GM18498 (cell line): ENCODE data around the gene ADGRL3.
"Not testable (repeated sequence)": the region's sequence is repeated elsewhere in the genome, so short reads cannot be mapped to it uniquely, and the experiment has no call there.

Experiments used
- ATAC-seq: cut with Tn5 transposase; IDR thresholded peaks from one replicate; pipeline ENCODE4 v1.9.1; 2021; ENCODE audit warnings: mild to moderate bottlenecking, moderate library complexity; ENCODE audit not compliant: unreplicated experiment

ADGRL3 gene

DNA sequence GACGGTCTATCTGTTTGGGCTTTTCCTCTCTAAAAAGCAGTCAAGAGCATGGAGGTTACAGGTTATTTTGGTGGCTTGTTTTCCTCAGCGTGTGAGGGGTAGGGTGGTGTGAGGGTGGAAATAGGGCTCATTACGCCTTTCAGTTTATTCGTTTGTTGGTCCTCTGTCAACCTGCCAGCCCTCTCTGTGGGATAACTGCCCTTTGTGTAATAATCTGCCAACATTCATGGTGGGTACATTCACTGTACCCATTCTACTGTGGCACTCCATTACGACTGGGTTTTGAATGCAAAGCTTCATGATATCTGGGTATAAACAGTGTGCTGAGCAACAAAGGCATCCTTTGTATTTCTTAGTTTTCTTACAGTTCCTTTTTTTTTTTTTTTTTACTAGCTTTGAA is 136.4 kb downstream of the ADGRL3 start:
- ATAC-seq: no peak

DNA sequence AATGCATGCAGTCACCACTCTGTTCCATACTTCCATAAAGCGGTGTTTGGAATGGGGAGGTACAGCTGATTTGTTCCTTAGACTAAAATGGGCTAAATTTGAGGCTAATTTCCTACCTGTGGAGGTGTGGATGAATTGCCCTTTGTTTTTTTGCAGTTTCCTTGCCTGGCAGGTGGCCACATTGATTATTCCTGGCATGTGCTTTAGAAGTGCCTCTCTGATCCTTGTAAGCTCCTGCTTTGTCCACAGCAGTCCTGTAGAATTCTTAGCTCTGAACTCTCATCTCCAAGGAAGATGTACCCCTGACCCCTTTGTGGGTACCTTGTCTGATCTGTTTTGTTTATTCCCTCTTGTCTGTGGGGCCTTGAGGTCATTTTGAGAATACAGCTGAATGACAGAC is 136.8 kb downstream of the ADGRL3 start:
- ATAC-seq: no peak

DNA sequence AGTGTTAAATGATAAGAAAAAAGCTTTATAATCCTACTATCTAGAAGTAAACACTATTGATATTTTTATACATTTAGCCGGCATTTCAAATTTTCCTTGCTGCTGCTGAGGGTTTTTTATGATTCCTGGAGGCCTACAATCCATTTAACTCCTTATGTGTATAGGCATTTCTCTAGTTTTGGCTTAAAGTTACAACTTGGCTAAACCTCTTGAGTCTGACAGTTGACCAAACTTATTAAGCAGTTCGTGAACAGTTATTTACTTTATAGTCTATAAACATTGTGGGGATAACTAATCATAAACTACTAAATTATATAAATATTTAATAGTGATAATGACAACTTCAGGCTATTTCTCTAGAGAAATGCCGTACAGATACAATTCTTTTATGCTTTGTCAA is 141.9 kb downstream of the ADGRL3 start:
- no peak for ATAC-seq

DNA sequence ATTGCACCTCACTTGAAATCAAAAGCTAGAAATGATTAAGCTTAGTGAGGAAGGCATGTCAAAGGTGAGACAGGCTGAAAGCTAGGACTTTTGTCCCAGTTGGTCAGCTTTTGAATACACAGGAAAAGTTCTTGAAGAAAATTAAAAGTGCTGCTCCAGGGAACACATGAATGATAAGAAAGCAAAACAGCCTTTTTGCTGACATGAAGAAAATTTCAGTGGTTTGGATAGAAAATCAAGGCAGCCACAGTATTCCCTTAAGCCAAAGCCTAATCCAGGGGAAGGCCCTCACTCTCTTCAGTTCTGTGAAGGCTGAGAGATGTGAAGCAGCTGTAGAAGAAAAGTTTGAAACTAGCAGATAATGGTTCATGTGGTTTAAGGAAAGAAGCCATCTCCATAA is 150.8 kb downstream of the ADGRL3 start:
- no peak for ATAC-seq

DNA sequence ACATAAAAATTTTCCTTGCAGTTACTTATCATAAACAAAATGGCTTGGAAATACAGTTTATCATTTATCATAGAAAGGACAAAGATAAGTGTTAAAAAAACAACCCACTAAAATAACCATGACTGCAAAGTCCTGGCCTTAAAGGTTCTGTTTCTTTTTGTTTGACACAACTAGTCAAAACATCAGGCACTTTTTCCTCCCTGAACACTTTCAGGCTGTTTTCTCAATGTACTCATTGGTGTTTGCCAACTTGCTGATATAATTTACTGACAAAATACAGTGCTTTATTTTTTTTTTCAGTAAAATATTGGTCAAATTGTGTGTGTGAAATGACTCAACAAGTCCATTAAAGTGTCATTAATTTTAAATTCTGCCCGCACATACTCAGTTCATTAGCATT is 156.6 kb downstream of the ADGRL3 start:
- no peak for ATAC-seq

DNA sequence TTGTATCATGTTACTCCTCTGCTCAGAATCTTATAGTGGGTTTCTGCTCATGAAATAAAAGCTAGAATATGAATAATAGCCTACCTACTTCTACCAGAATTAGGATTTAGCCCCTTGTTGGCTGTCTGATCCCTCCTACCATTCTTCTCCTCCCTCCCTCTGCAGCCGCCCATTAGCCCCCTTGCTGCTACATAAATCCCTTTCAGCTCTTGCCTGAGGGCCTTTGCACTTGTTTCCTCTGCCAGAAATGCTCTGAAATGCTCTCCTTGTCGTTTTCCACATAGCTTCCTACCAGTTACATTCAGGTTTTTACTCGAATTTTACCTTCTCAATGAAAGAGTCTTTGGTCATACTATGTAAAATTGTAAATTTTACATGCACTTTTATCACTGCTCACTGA is 159.2 kb downstream of the ADGRL3 start:
- ATAC-seq: no peak

DNA sequence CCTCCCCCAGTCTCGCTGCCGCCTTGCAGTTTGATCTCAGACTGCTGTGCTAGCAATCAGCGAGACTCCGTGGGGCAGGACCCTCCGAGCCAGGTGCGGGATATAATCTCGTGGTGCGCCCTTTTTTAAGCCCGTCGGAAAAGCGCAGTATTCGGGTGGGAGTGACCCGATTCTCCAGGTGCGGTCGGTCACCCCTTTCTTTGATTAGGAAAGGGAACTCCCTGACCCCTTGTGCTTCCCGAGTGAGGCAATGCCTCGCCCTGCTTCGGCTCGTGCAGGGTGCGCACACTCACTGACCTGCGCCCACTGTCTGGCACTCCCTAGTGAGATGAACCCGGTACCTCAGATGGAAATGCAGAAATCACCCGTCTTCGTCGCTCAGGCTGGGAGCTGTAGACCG is 172.7 kb downstream of the ADGRL3 start:
- not testable (repeated sequence) for ATAC-seq

DNA sequence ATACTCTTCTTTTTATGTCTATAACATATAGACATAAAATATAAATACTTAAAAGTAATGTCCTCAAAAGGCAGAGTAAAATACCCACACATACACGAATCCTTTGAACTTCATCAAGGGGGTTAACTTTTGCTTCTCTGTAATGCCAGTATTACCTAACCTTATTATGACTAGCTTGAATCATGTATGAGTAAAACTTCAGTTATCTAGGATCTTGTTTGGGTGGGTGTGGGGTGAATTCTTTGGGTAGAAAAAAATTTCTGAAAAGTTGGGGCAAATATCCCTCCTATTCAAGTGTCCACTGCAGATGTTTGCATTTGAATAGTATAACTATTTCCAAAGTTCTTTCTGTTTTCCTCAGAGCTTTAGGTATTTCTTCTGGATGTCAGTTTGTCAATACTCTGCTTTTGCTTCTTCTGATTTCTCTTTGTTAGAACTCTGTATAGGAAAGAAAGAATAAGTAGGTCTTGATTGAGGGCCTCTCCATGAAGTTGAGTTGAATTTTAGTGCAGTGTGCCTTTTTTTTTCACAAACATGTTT is 173.8 kb downstream of the ADGRL3 start:
- ATAC-seq: no peak

DNA sequence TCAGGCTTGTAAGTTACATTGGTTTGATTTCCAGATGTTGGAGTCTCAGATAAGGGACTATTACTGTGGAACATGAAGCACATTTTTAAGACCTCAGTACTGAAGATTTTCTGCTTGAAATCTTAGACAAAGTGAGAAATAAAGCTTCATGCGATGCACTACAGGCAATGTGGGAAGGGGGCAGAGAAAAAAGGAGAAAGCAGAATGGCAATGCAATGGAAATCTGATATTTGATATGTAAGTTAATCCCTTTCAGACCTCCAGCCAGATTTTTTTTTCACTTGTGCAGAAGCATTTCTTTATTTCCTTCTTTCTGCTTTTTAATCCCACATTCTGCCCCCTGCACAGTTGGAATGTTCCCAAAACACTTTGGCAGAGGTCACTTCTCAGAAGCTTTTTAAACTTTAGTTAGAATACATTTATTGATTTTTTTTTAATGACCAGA is 174.3 kb downstream of the ADGRL3 start:
- ATAC-seq: no peak

DNA sequence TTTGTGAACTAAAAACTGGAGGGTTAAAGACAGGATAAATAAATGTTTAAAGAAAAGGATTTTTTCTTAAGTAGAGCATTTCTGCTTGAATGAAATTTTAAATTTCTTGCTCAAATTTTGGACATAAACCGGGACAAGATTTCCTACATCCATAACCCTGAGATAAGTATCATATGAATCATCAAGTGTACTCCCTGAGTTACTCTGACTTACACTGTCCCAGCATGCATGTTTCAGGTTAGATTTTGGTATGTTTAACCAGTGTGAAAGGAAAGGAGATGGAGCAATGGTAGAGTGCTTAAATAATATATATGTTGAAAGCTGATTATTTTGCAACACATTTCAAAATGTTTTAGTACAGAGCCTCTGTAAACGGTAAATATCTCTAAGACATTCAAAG is 175.2 kb downstream of the ADGRL3 start:
- no peak for ATAC-seq

DNA sequence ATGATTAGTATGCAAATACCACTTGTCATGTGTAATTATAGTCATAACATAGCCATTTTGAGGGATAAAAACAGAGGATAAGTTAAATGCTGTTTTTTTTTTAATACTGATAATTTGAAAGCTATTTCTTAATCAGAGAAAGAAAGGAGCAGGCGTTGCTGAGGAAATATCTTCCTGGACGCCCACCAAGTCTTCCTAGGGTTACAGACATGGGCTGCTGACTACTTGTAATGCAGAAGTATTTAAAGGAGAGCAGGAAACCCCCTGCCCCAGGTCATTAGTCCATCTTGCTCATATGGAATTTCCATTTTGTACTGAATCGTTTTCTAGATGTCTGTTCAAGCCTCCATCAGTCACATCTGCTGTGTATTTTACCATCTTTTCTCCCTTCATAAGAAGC is 176.2 kb downstream of the ADGRL3 start:
- ATAC-seq: no peak

DNA sequence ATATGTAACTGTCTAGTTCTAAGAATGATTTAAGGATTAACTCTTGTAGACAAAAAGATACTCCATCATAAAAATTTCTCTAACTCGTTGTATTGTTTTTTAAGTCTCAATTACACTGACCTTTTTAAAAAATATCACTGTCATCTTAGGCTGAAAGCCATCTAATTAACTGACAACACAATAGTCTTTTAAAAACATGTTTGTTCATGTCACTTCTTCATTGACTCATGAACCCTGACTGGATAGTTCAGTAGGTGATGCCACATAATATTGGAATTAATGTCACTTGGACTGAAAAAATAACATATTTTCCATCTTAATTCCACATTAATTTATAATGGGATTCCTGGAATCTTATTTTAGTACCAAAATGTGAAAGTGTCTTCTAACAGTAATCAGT is 179.3 kb downstream of the ADGRL3 start:
- no peak for ATAC-seq

DNA sequence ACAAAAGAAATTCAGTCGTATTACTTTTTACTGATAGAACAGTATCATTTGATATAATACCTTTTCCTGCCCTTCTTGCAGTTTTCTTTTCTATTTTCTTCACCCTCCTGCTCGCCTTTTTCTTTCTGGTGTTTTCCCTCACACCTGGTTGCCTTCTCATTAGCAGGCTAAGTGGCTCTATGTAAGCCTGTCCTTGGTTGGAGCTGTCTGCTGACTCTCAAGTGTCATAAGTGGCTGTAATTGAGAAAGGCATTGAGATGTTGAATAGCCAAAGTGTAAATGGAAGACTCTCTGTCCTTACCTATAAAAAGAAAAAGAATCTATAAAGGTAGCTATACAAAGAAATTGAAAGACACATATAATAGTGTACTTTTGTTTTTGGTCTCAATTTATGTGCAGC is 180.7 kb downstream of the ADGRL3 start:
- ATAC-seq: no peak

DNA sequence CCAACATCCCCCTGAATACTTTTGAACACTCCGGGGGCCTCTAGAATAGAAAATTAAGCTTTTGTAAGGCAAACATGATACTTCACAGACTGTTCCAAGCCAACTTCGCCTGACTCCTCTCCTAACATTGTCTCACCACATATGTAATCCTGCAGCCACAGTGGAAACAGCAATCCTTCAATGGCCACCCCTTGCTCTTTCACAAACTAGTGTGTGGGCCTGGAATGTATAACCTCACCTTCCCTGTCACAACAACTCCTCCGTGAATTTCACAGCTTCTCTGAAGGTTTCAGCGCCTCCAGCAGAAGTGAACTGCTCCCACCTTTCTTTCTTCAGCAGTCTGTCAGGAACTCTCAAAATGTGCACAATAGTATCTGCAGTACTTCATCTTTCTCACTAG is 185.1 kb downstream of the ADGRL3 start:
- ATAC-seq: no peak

DNA sequence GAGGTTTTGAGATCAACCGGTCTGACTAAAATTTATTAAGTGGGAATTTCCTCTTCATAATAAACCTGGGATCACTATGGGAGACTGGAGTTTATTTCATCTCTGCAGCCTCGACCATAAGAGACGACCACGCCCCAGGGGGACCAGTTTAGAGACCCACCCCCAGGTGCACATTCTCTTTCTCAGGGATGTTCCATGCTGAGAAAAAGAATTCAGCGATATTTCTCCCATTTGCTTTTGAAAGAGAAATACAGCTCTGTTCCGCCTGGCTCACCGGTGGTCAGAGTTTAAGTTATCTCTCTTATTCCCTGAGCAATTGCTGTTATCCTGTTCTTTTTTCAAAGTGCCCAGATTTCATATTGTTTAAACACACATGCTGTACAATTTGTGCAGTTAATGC is 187.2 kb downstream of the ADGRL3 start:
- ATAC-seq: not testable (repeated sequence)

DNA sequence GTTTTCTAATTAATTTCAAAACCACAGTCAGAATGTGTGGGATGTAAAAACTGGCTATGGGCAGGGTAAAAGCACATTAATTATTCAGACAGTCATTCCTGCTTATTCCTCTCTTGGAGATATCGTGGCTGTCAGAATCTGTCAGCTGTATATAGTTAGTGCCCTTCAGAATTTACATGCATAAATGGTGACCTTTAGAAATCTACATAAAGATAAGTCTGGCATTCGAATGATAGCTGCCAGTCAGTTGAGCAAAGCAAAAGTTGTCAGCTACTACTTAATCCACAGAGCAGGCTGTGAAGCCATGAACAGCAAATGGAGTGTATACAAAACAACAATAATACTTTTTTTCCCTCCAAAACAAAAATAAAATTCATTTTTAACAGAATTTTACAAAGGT is 189.5 kb downstream of the ADGRL3 start:
- ATAC-seq: no peak

DNA sequence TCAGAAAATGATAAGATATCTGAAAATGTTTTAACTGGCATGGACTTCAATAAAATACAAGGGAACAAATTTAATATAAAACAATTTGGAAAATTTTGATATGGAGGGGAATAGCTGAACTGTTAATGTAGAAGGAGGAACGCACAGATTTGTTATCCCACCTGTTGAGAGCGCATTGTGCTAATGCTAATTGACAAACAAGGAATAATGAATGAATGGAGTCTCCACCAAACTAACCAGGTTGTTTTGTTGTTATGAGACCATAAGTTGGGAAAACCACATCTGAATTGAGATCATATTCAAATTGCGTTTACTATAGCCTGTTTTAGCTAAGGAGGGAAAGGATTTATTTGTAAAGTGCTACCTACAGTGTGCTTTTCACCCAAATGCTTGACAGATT is 195.6 kb downstream of the ADGRL3 start:
- ATAC-seq: no peak

DNA sequence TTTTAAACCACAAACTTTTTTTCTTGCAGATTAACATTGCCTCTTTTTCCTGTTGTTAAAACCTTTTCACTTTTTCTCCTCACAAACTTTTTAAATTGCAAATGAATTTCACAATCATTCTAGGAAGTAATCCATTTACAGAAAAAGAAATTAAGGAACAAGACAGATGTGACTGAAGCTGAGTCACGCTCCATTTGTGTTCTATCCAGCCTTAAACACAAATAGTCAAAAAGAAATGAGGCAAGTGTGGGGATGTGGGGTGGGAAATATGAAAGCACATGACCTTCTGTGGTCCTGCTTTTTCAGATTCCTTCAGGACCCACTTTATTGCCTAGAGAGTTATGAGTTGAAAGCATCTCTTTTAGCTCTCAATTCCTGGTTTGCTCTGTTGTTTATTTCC is 197.0 kb downstream of the ADGRL3 start:
- ATAC-seq: no peak

DNA sequence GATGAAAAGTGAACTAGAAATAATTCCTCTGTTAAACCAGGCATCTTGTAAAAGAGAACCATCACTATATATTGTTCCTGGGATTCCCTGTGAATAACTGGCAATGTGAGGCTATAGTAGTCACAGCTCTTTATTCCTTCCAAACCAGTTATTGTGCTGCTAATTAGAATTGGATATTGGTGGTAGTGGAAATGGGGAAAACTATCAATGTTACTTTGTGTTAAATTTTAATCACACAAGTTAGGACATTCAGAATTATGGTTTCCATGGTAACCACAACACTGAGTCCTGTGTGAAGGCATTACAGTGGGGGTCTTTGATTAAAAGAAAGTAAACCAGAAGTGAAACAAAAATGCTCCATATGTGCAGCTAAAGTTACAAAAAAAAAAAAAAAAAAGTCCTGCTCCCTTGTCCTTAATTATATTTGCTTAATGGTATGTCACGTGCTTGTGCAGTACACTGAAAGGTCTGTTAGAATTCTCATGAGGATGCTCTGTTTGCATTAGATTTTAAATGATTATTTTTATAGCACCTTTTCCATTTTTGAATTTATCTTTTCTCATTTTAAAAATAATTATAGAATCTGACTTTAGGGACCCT is 200.4 kb downstream of the ADGRL3 start:
- ATAC-seq: no peak

DNA sequence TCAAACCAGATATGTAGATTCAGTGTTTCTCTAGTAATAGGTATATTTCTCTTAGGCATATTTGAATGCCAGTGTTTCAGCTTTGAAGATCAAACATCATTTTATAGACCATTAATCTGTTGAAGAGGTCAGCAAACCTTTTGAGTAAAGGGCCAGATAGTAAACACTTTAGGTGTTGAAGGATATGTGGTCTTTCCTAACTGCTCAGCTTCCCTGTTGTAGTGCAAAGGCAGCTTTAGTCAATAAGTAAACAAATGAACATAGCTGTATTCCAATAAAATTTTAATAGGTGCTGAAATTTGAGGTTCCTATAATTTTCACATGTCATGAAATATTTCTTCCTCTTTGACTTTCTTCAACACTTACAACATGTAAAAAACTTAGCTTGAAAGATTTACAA is 201.6 kb downstream of the ADGRL3 start:
- no peak for ATAC-seq

DNA sequence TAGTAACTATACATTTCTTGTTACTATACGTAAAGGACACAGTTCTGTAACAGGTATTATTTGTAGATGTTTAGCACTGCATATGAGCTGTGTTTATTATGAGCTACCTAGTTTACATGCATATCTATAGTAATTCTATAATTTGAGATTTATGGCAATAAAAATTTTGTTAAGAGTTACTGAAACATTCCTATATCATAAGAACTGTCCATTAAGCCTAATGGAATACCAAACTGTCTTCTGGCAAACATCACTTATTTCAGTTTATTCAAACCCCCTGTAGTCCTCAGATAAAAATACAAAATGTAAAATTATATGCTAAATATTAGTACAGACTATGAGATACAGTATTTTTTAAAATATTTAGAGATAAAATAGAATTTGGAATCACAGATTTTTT is 205.2 kb downstream of the ADGRL3 start:
- ATAC-seq: no peak

DNA sequence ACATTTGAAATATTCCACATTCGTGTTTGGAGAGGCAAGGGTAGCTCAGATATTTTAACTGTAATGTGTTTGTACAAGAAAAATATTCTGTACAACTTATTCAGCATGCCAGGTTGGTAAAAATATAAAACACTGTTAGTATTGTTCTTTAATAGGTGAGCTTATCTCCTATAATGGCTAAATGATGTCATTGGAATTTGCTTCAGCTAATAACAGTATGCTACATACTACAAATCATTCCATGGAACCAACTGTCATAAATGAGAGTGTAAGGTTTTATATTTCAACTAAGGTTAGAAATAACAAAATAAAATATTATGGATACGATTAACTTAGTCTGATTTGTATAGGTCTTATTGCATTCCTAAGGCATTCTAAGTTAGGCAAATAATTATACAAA is 206.6 kb downstream of the ADGRL3 start:
- no peak for ATAC-seq
